ENCODE data around the gene ADAMTSL1. TPM values are rescaled to one million over a fixed set of nuclear protein-coding genes. Genes with fewer than 3 reads are reported as not detected.

Gene ADAMTSL1
- total and polyA plus RNA-seq, 2 donors from 2014 or later = 3.0 to 27.3 TPM

GRCh38 chr9:18705796-18706392, 231.9 kb downstream of the ADAMTSL1 start:
- DNase-seq (no peak), FAIRE-seq (no peak)
- H3K9ac ChIP-seq (ENCODE audit: low read length in 3 of 3) = no peak overlapping the region
- H3K27me3 ChIP-seq (ENCODE audit: control insufficient read depth, insufficient read depth, low read length) = no peaks in the 10 kb centered on the region
- H3K9me3 ChIP-seq (ENCODE audit: control insufficient read depth in 2 of 3, insufficient read depth in 1 of 3, low read length in 3 of 3) = no peaks in the 10 kb centered on the region
- intact Hi-C loops (cut with DNase I) = no loop called here
- TF ChIP-seq CTCF (IDR thresholded peaks at IDR 0.05; ENCODE audit: borderline replicate concordance, extremely low read depth, insufficient read depth) = no peak
- no peaks in the 10 kb centered on the region for H3K36me3 ChIP-seq (ENCODE audit: control insufficient read depth in 2 of 3, insufficient read depth in 3 of 3, low read length in 3 of 3)
- no peak overlapping the region for H3K27ac ChIP-seq (ENCODE audit: low read depth in 2 of 2, low read length in 2 of 2)
- H3K4me3 ChIP-seq (ENCODE audit: low read length in 3 of 3) = no peak overlapping the region
- no peaks in the 10 kb centered on the region for H3K4me1 ChIP-seq (ENCODE audit: control insufficient read depth in 2 of 3, insufficient read depth in 2 of 3, low read depth in 1 of 3, low read length in 3 of 3)

- Histone ChIP-seq H3K36me3 (ENCODE audit: control insufficient read depth in 2 of 3, insufficient read depth in 3 of 3, low read length in 3 of 3) (no peaks in the 10 kb centered on the region), H3K9me3 (ENCODE audit: control insufficient read depth in 2 of 3, insufficient read depth in 1 of 3, low read length in 3 of 3) (no peaks in the 10 kb centered on the region), H3K27ac (ENCODE audit: low read depth in 2 of 2, low read length in 2 of 2) (no peak overlapping the region), H3K4me3 (ENCODE audit: low read length in 3 of 3) (no peak overlapping the region), H3K27me3 (ENCODE audit: control insufficient read depth, insufficient read depth, low read length) (no peaks in the 10 kb centered on the region), H3K4me1 (ENCODE audit: control insufficient read depth in 2 of 3, insufficient read depth in 2 of 3, low read depth in 1 of 3, low read length in 3 of 3) (no peaks in the 10 kb centered on the region), H3K9ac (ENCODE audit: low read length in 3 of 3) (no peak overlapping the region)
- TF ChIP-seq CTCF (IDR thresholded peaks at IDR 0.05; ENCODE audit: borderline replicate concordance, extremely low read depth, insufficient read depth) = no peak
- FAIRE-seq (no peak), DNase-seq (no peak)
- intact Hi-C loops (cut with DNase I) = no loop called here
Measured at GRCh38 chr9:18706648-18707047, 232.7 kb downstream of the ADAMTSL1 start.

GRCh38 chr9:18707061-18707461, 233.1 kb downstream of the ADAMTSL1 start:
- no peak for TF ChIP-seq CTCF (IDR thresholded peaks at IDR 0.05; ENCODE audit: borderline replicate concordance, extremely low read depth, insufficient read depth)
- intact Hi-C loops (cut with DNase I) = no loop called here
- no peak overlapping the region for H3K4me3 ChIP-seq (ENCODE audit: low read length in 3 of 3)
- no peaks in the 10 kb centered on the region for H3K36me3 ChIP-seq (ENCODE audit: control insufficient read depth in 2 of 3, insufficient read depth in 3 of 3, low read length in 3 of 3)
- H3K27ac ChIP-seq (ENCODE audit: low read depth in 2 of 2, low read length in 2 of 2) = no peak overlapping the region
- H3K27me3 ChIP-seq (ENCODE audit: control insufficient read depth, insufficient read depth, low read length) = no peaks in the 10 kb centered on the region
- no peak overlapping the region for H3K9ac ChIP-seq (ENCODE audit: low read length in 3 of 3)
- no peak for FAIRE-seq
- DNase-seq = no peak
- H3K9me3 ChIP-seq (ENCODE audit: control insufficient read depth in 2 of 3, insufficient read depth in 1 of 3, low read length in 3 of 3) = no peaks in the 10 kb centered on the region
- no peaks in the 10 kb centered on the region for H3K4me1 ChIP-seq (ENCODE audit: control insufficient read depth in 2 of 3, insufficient read depth in 2 of 3, low read depth in 1 of 3, low read length in 3 of 3)
